ENCODE measurements around the gene CDKN1A.

GRCh38 chr6:36717871-36718540 is 39.5 kb downstream of the CDKN1A start:
- TF ChIP-seq CTCF (IDR thresholded peaks at IDR 0.05; ENCODE audit: low read length) (no peak), EZH2phosphoT487 (IDR thresholded peaks at IDR 0.05; ENCODE audit: low read length) (no peak)

Data from MM.1S (cell line).